Liver (tissue), 3 donors: ENCODE data around the gene RASL11B.

Experiments used
- CTCF ChIP-seq: fragments of 150-350 bp; IDR thresholded peaks from 2 replicates; pipeline ENCODE4 v1.5.1; 2017; ENCODE audit warnings: improper control_type of control experiment, low read depth, low read length; ENCODE audit not compliant: missing input control
- GABPA ChIP-seq, 2 donors: IDR thresholded peaks in 1 of 2; conservative IDR thresholded peaks in 1 of 2; 2 replicates each; pipeline ENCODE4 v1.6.1; 2016; ENCODE audit warnings: antibody characterized with exemption in 2 of 2, mild to moderate bottlenecking in 1 of 2, moderate library complexity in 1 of 2
- RAD21 ChIP-seq, 2 donors: IDR thresholded peaks; 2 replicates each; pipeline ENCODE4 v1.6.1; 2016; ENCODE audit warnings: antibody characterized with exemption in 2 of 2, mild to moderate bottlenecking in 2 of 2
- YY1 ChIP-seq: IDR thresholded peaks from 2 replicates; pipeline ENCODE4 v1.6.1; 2016; ENCODE audit warnings: antibody characterized with exemption, mild to moderate bottlenecking
- TF ChIP-seq, protein P1 (sequence below): IDR thresholded peaks from 2 replicates; pipeline ENCODE4 v1.6.1; 2016; ENCODE audit warnings: antibody characterized with exemption
- TF ChIP-seq, protein P2 (sequence below): IDR thresholded peaks from 2 replicates; pipeline ENCODE4 v1.6.1; 2016; ENCODE audit warnings: antibody characterized with exemption
- TF ChIP-seq, protein P3 (sequence below): IDR thresholded peaks from 2 replicates; pipeline ENCODE4 v1.6.1; 2016; ENCODE audit warnings: antibody characterized with exemption
- donor health status: healthy.
- donor health status: healthy.

- TF ChIP-seq CTCF, result no peak
- TF ChIP-seq, protein P1, sequence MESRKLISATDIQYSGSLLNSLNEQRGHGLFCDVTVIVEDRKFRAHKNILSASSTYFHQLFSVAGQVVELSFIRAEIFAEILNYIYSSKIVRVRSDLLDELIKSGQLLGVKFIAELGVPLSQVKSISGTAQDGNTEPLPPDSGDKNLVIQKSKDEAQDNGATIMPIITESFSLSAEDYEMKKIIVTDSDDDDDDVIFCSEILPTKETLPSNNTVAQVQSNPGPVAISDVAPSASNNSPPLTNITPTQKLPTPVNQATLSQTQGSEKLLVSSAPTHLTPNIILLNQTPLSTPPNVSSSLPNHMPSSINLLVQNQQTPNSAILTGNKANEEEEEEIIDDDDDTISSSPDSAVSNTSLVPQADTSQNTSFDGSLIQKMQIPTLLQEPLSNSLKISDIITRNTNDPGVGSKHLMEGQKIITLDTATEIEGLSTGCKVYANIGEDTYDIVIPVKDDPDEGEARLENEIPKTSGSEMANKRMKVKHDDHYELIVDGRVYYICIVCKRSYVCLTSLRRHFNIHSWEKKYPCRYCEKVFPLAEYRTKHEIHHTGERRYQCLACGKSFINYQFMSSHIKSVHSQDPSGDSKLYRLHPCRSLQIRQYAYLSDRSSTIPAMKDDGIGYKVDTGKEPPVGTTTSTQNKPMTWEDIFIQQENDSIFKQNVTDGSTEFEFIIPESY, result no peak
- TF ChIP-seq, protein P2, sequence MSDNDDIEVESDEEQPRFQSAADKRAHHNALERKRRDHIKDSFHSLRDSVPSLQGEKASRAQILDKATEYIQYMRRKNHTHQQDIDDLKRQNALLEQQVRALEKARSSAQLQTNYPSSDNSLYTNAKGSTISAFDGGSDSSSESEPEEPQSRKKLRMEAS, result no peak
- TF ChIP-seq, protein P3, sequence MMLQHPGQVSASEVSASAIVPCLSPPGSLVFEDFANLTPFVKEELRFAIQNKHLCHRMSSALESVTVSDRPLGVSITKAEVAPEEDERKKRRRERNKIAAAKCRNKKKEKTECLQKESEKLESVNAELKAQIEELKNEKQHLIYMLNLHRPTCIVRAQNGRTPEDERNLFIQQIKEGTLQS, result no peak
- no peak for TF ChIP-seq GABPA (IDR thresholded peaks at IDR 0.05 in 1 of 2, conservative IDR thresholded peaks at IDR 0.05 in 1 of 2)
- no peak for TF ChIP-seq YY1
- no peak for TF ChIP-seq RAD21 (IDR thresholded peaks at IDR 0.05)
These were observed 27.2 kb downstream of the RASL11B start for GRCh38 chr4:52889354-52889753.
